ENCODE data around the gene ALDH9A1. TPM values are rescaled to one million over a fixed set of nuclear protein-coding genes. Genes with fewer than 3 reads are reported as not detected.

Gene ALDH9A1
- total and polyA plus RNA-seq, 7 experiments from 2014 or later: 25.0 to 88.4 (median 41.6) TPM

GRCh38 chr1:165674599-165674998, 23.8 kb downstream of the ALDH9A1 start:
- Histone ChIP-seq H3K4me1 (ENCODE audit: control insufficient read depth in 2 of 2, insufficient read depth in 2 of 2, low read length in 2 of 2) (peaks cover 0 to 8% of the 10 kb centered on the region in 2 donors), H3K9me3 (ENCODE audit: control insufficient read depth in 2 of 3, low read length in 3 of 3) (no peaks in the 10 kb centered on the region), H3K27me3 (ENCODE audit: control insufficient read depth in 2 of 2, insufficient read depth in 2 of 2, low read length in 2 of 2) (no peaks in the 10 kb centered on the region), H3K27ac (ENCODE audit: low read depth, low read length) (no peak overlapping the region), H3K36me3 (ENCODE audit: control insufficient read depth in 2 of 3, insufficient read depth in 3 of 3, low read length in 3 of 3) (peaks cover 4 to 38% (median 5%) of the 10 kb centered on the region in 3 experiments), H3K4me3 (ENCODE audit: low read length) (no peak overlapping the region)
- no peak for DNase-seq
- no peaks in the 10 kb centered on the region for H3K9me3 Mint-ChIP-seq
- H3K4me1 Mint-ChIP-seq: peaks cover 13 to 35% (median 27%) of the 10 kb centered on the region in 7 donors
- no peaks in the 10 kb centered on the region for H3K27me3 Mint-ChIP-seq
- POLR2A ChIA-PET: no interaction called here
- H3K4me3 Mint-ChIP-seq: no peak overlapping the region
- CTCF ChIA-PET: no interaction called here
- no peak overlapping the region for H3K27ac Mint-ChIP-seq
- H3K36me3 Mint-ChIP-seq: peaks cover 20 to 66% (median 46%) of the 10 kb centered on the region in 5 donors
- intact Hi-C loops (cut with micrococcal nuclease): no loop called here
- ATAC-seq: peak; percentile 32

GRCh38 chr1:165671526-165671925, 26.8 kb downstream of the ALDH9A1 start:
- no peak overlapping the region for H3K4me3 ChIP-seq (ENCODE audit: low read length)
- Mint-ChIP-seq H3K27me3 (no peaks in the 10 kb centered on the region), H3K9me3 (no peaks in the 10 kb centered on the region), H3K36me3 (peaks cover 20 to 69% (median 46%) of the 10 kb centered on the region in 5 donors), H3K4me3 (no peak overlapping the region), H3K4me1 (peaks cover 5 to 29% (median 11%) of the 10 kb centered on the region in 7 donors), H3K27ac (peak overlapping the region in 3 of 9 donors; percentile 36 to 63 (median 44))
- peaks cover 8 to 45% (median 9%) of the 10 kb centered on the region in 3 experiments for H3K36me3 ChIP-seq (ENCODE audit: control insufficient read depth in 2 of 3, insufficient read depth in 3 of 3, low read length in 3 of 3)
- H3K27me3 ChIP-seq (ENCODE audit: control insufficient read depth in 2 of 2, insufficient read depth in 2 of 2, low read length in 2 of 2): no peaks in the 10 kb centered on the region
- POLR2A ChIA-PET: no interaction called here
- CTCF ChIA-PET: no interaction called here
- peak; percentile 32 for ATAC-seq
- H3K27ac ChIP-seq (ENCODE audit: low read depth, low read length): no peak overlapping the region
- intact Hi-C loops (cut with micrococcal nuclease): no loop called here
- H3K4me1 ChIP-seq (ENCODE audit: control insufficient read depth in 2 of 2, insufficient read depth in 2 of 2, low read length in 2 of 2): no peaks in the 10 kb centered on the region
- no peaks in the 10 kb centered on the region for H3K9me3 ChIP-seq (ENCODE audit: control insufficient read depth in 2 of 3, low read length in 3 of 3)
- no peak for DNase-seq

GRCh38 chr1:165668184-165668583, 30.2 kb downstream of the ALDH9A1 start:
- H3K4me1 ChIP-seq (ENCODE audit: control insufficient read depth in 2 of 2, insufficient read depth in 2 of 2, low read length in 2 of 2): no peaks in the 10 kb centered on the region
- peaks cover 23 to 63% (median 26%) of the 10 kb centered on the region in 3 experiments for H3K36me3 ChIP-seq (ENCODE audit: control insufficient read depth in 2 of 3, insufficient read depth in 3 of 3, low read length in 3 of 3)
- CTCF ChIA-PET: interaction anchor here (0.6 kb wide), 1 partner anchor 36 kb away, joined by 9 read pairs; no protein-coding TSS in a partner anchor

GRCh38 chr1:165666152-165666825, 32.1 kb downstream of the ALDH9A1 start:
- Mint-ChIP-seq H3K36me3 (peaks cover 15 to 77% (median 30%) of the 10 kb centered on the region in 5 donors), H3K4me3 (no peak overlapping the region), H3K4me1 (peaks cover 0 to 12% (median 7%) of the 10 kb centered on the region in 7 donors), H3K27me3 (no peaks in the 10 kb centered on the region), H3K27ac (peak overlapping the region in 3 of 9 donors; percentile 7 to 33 (median 15)), H3K9me3 (no peaks in the 10 kb centered on the region)
- intact Hi-C loops (cut with micrococcal nuclease): no loop called here
- no peak overlapping the region for H3K27ac ChIP-seq (ENCODE audit: low read depth, low read length)
- CTCF ChIA-PET: no interaction called here
- no peaks in the 10 kb centered on the region for H3K4me1 ChIP-seq (ENCODE audit: control insufficient read depth in 2 of 2, insufficient read depth in 2 of 2, low read length in 2 of 2)
- H3K9me3 ChIP-seq (ENCODE audit: control insufficient read depth in 2 of 3, low read length in 3 of 3): no peaks in the 10 kb centered on the region
- ATAC-seq: no peak
- H3K4me3 ChIP-seq (ENCODE audit: low read length): no peak overlapping the region
- POLR2A ChIA-PET: interaction anchor here (0.6 kb wide), 1 partner anchor 29 kb away, joined by 3 read pairs; no protein-coding TSS in a partner anchor
- DNase-seq: no peak
- peaks cover 23 to 70% (median 32%) of the 10 kb centered on the region in 3 experiments for H3K36me3 ChIP-seq (ENCODE audit: control insufficient read depth in 2 of 3, insufficient read depth in 3 of 3, low read length in 3 of 3)
- H3K27me3 ChIP-seq (ENCODE audit: control insufficient read depth in 2 of 2, insufficient read depth in 2 of 2, low read length in 2 of 2): no peaks in the 10 kb centered on the region

More at GRCh38 chr1:165668184-165668583, 30.2 kb downstream of the ALDH9A1 start:
- no peaks in the 10 kb centered on the region for H3K27me3 ChIP-seq (ENCODE audit: control insufficient read depth in 2 of 2, insufficient read depth in 2 of 2, low read length in 2 of 2)
- H3K4me3 Mint-ChIP-seq: no peak overlapping the region
- no peak overlapping the region for H3K27ac ChIP-seq (ENCODE audit: low read depth, low read length)
- H3K4me1 Mint-ChIP-seq: peaks cover 0 to 27% (median 9%) of the 10 kb centered on the region in 7 donors
- peaks cover 23 to 77% (median 38%) of the 10 kb centered on the region in 5 donors for H3K36me3 Mint-ChIP-seq
- no peak overlapping the region for H3K4me3 ChIP-seq (ENCODE audit: low read length)
- H3K9me3 ChIP-seq (ENCODE audit: control insufficient read depth in 2 of 3, low read length in 3 of 3): no peaks in the 10 kb centered on the region
- DNase-seq (no peak), ATAC-seq (no peak)
- peak overlapping the region in 2 of 9 donors; percentile 33 to 43 for H3K27ac Mint-ChIP-seq
- POLR2A ChIA-PET: no interaction called here
- no peaks in the 10 kb centered on the region for H3K9me3 Mint-ChIP-seq
- H3K27me3 Mint-ChIP-seq: no peaks in the 10 kb centered on the region
- intact Hi-C loops (cut with micrococcal nuclease): no loop called here

GRCh38 chr1:165662186-165662585, 36.2 kb downstream of the ALDH9A1 start:
- ChIA-PET CTCF (no interaction called here), POLR2A (interaction anchor here (0.7 to 1.1 kb wide), 2 partner anchors 19 to 32 kb away, joined by 3 to 4 read pairs; no protein-coding TSS in a partner anchor)
- H3K4me3 ChIP-seq (ENCODE audit: low read length): no peak overlapping the region
- H3K4me1 ChIP-seq (ENCODE audit: control insufficient read depth in 2 of 2, insufficient read depth in 2 of 2, low read length in 2 of 2): no peaks in the 10 kb centered on the region
- DNase-seq: no peak
- Mint-ChIP-seq H3K4me1 (peaks cover 0 to 9% (median 0%) of the 10 kb centered on the region in 7 donors), H3K9me3 (no peaks in the 10 kb centered on the region), H3K27ac (peak overlapping the region in 4 of 9 donors; percentile 20 to 48 (median 35)), H3K4me3 (no peak overlapping the region), H3K36me3 (peaks cover 12 to 60% (median 17%) of the 10 kb centered on the region in 5 donors), H3K27me3 (no peaks in the 10 kb centered on the region)
- intact Hi-C loops (cut with micrococcal nuclease): no loop called here
- peaks cover 19 to 70% (median 26%) of the 10 kb centered on the region in 3 experiments for H3K36me3 ChIP-seq (ENCODE audit: control insufficient read depth in 2 of 3, insufficient read depth in 3 of 3, low read length in 3 of 3)
- H3K27ac ChIP-seq (ENCODE audit: low read depth, low read length): no peak overlapping the region
- H3K9me3 ChIP-seq (ENCODE audit: control insufficient read depth in 2 of 3, low read length in 3 of 3): no peaks in the 10 kb centered on the region
- no peaks in the 10 kb centered on the region for H3K27me3 ChIP-seq (ENCODE audit: control insufficient read depth in 2 of 2, insufficient read depth in 2 of 2, low read length in 2 of 2)
- ATAC-seq: no peak

- Histone ChIP-seq H3K27ac (ENCODE audit: low read depth, low read length) (no peak overlapping the region), H3K27me3 (ENCODE audit: control insufficient read depth in 2 of 2, insufficient read depth in 2 of 2, low read length in 2 of 2) (no peaks in the 10 kb centered on the region), H3K36me3 (ENCODE audit: control insufficient read depth in 2 of 3, insufficient read depth in 3 of 3, low read length in 3 of 3) (peaks cover 19 to 66% (median 26%) of the 10 kb centered on the region in 3 experiments), H3K4me1 (ENCODE audit: control insufficient read depth in 2 of 2, insufficient read depth in 2 of 2, low read length in 2 of 2) (no peaks in the 10 kb centered on the region), H3K4me3 (ENCODE audit: low read length) (no peak overlapping the region), H3K9me3 (ENCODE audit: control insufficient read depth in 2 of 3, low read length in 3 of 3) (no peaks in the 10 kb centered on the region)
- Mint-ChIP-seq H3K9me3 (no peaks in the 10 kb centered on the region), H3K36me3 (peaks cover 8 to 57% (median 13%) of the 10 kb centered on the region in 5 donors), H3K27me3 (no peaks in the 10 kb centered on the region), H3K4me3 (no peak overlapping the region), H3K27ac (peak overlapping the region in 6 of 9 donors; percentile 8 to 48 (median 18)), H3K4me1 (peaks cover 0 to 9% (median 0%) of the 10 kb centered on the region in 7 donors)
- DNase-seq: no peak
- no peak for ATAC-seq
- ChIA-PET POLR2A (interaction anchor here (0.7 to 1.1 kb wide), 2 partner anchors 20 to 31 kb away, joined by 3 to 4 read pairs; no protein-coding TSS in a partner anchor), CTCF (no interaction called here)
- intact Hi-C loops (cut with micrococcal nuclease): no loop called here
These were observed 36.7 kb downstream of the ALDH9A1 start for GRCh38 chr1:165661703-165662102.
